Activated naive CD4-positive, alpha-beta T cell treated with anti-CD3 and anti-CD28 coated beads for 36 hours (primary cell): Measurements from ENCODE around the gene STK32A. TPM values are rescaled to one million over a fixed set of nuclear protein-coding genes. Genes with fewer than 3 reads are reported as not detected.

Source experiments
- CTCF ChIA-PET: fragments of 350-600 bp; sonication (Branson Sonifier 250); formaldehyde crosslinking; loops from one replicate; lab custom pipeline; 2021; ENCODE audit warnings: antibody characterized with exemption; lab: Charles Lee
- DNase-seq: peaks from one replicate; pipeline ENCODE4 v3.0.0-alpha.2; 2020
- H3K27ac Mint-ChIP-seq: one replicate; pipeline ENCODE4 v1.8.0; 2021; ENCODE audit warnings: mild to moderate bottlenecking, mixed read lengths
- H3K27me3 Mint-ChIP-seq: one replicate; pipeline ENCODE4 v1.8.0; 2021; ENCODE audit warnings: low read depth, mixed read lengths
- H3K36me3 Mint-ChIP-seq: one replicate; pipeline ENCODE4 v1.8.0; 2021; ENCODE audit warnings: low read depth, mixed read lengths
- H3K4me1 Mint-ChIP-seq: one replicate; pipeline ENCODE4 v1.8.0; 2021; ENCODE audit warnings: low read depth, mixed read lengths
- H3K4me3 Mint-ChIP-seq: one replicate; pipeline ENCODE4 v1.8.0; 2021; ENCODE audit warnings: mild to moderate bottlenecking, moderate library complexity, mixed read lengths
- H3K9me3 Mint-ChIP-seq: one replicate; pipeline ENCODE4 v1.8.0; 2021; ENCODE audit warnings: mixed read lengths
- intact Hi-C: fragments of 100-400 bp; cut with micrococcal nuclease; formaldehyde crosslinking; loops from one replicate; pipeline ENCODE4 v1.15.1; 2023
- total RNA-seq, 2 experiments: library from RNA; stranded (reverse); gene quantifications; one replicate each; pipeline ENCODE4 v1.2.3, GENCODE V29; 2021

STK32A gene
- total RNA-seq, 2 experiments from 2014 or later: not detected

DNA sequence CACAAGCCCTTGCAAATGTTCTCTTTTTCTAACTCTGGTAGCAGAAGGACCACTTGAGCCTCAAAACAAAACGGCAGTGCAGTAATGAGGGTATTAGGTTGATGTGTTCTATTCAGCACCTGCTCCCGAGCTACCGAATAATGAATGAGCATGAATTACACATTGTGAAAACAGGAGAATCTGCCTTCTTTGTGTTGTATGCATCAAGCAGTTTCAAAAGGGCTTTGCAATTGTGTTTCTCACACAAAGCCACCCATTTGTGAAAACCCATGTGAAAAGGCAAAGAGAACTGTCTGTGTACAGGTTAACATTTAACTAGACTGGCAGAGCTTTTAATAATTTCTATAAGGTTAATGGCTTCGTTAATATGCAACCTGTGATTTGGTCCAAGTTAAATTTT is 97.8 kb downstream of the STK32A start:
- CTCF ChIA-PET: no interaction called here
- intact Hi-C loops: no loop called here
- no peak overlapping the region for H3K27ac Mint-ChIP-seq

DNA sequence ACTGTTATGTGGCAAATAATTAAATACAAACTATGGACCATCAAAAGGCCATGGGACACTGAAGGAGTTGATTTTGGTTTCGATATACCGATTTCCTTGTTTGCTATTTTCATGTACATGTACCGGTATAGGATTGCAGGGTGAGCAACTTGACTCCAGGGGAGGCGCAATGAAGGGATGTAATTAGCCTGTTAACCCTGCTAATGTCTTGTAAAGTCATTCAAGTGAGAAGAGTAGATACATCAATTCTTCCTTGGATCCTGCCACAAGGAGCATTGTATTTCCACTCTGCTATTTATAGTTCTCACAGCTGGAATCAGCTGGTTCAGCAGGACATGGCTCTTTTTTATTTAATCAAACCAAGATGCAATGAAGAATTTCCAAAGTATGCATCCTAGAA is 102.0 kb downstream of the STK32A start:
- Mint-ChIP-seq H3K4me3 (no peak overlapping the region), H3K27me3 (no peaks in the 10 kb centered on the region), H3K9me3 (peaks cover 12% of the 10 kb centered on the region), H3K36me3 (no peaks in the 10 kb centered on the region), H3K4me1 (no peaks in the 10 kb centered on the region), H3K27ac (no peak overlapping the region)
- intact Hi-C loops: no loop called here
- DNase-seq: no peak
- CTCF ChIA-PET: no interaction called here

More for the DNA sequence above, 97.8 kb downstream of the STK32A start:
- Mint-ChIP-seq H3K4me1 (no peaks in the 10 kb centered on the region), H3K27me3 (no peaks in the 10 kb centered on the region), H3K9me3 (peaks cover 1% of the 10 kb centered on the region), H3K36me3 (no peaks in the 10 kb centered on the region), H3K4me3 (no peak overlapping the region)
- no peak for DNase-seq

DNA sequence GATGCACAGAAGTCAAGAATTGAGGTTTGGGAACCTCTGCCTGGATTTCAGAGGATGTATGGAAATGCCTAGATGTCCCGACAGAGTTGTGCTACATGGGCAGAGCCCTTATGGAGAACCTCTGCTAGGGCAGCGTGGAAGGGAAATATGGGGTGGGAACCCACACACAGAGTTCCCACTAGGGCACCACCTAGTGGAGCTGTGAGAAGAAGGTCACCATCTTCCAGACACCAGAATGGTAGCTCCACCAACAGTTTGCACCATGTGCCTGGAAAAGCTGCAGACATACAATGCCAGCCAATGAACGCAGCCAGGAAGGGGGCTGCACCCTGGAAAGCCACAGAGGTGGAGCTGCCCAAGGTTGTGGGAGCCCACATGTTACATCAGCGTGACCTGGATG is 104.5 kb downstream of the STK32A start:
- H3K4me1 Mint-ChIP-seq: no peaks in the 10 kb centered on the region
- no peaks in the 10 kb centered on the region for H3K27me3 Mint-ChIP-seq
- H3K4me3 Mint-ChIP-seq: no peak overlapping the region
- intact Hi-C loops: no loop called here
- peaks cover 12% of the 10 kb centered on the region for H3K9me3 Mint-ChIP-seq
- CTCF ChIA-PET: no interaction called here
- H3K36me3 Mint-ChIP-seq: no peaks in the 10 kb centered on the region
- DNase-seq: no peak
- H3K27ac Mint-ChIP-seq: no peak overlapping the region

DNA sequence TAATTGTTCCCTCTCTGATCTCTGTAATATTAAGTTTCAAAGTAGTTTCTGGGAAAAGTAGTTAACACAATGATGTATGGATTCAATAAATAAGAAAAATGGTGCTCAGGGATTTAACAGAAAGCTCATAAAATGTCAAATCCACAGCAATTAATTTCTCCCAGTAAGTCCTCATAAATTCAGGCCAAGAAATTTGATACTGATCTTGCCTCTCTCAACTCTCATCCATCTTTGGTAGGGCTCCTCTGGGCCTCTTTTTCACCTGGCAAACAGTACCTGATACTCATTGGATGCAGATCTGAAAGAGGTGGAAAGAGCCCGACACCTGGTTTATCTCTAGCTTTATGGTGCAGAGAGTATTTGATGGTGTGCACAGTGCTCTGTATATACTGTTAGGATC is 106.1 kb downstream of the STK32A start:
- intact Hi-C loops: no loop called here
- Mint-ChIP-seq H3K27ac (no peak overlapping the region), H3K4me1 (no peaks in the 10 kb centered on the region), H3K36me3 (no peaks in the 10 kb centered on the region), H3K4me3 (no peak overlapping the region), H3K9me3 (peaks cover 12% of the 10 kb centered on the region), H3K27me3 (no peaks in the 10 kb centered on the region)
- DNase-seq: no peak
- CTCF ChIA-PET: no interaction called here

DNA sequence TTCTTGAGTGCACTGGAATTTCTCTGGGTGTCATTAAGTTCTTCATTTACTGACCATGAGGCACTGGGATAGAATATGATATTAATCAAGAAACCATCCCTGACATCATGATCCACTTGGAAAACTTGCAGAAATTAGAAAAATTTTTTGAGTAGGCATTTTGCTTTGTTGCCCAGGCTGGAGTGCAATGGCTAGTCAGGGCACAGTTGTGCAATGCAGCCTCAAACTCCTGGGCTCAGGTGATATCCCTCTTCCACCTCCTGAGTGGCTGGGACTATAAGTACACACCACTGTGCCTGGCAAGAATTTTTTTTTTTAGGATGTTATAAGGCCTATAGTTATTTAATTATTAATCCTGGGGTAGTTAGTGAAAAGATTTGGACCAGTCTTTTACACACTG is 106.5 kb downstream of the STK32A start:
- intact Hi-C loops: no loop called here
- DNase-seq: no peak
- peaks cover 12% of the 10 kb centered on the region for H3K9me3 Mint-ChIP-seq
- CTCF ChIA-PET: no interaction called here
- H3K36me3 Mint-ChIP-seq: no peaks in the 10 kb centered on the region
- no peak overlapping the region for H3K27ac Mint-ChIP-seq
- H3K4me1 Mint-ChIP-seq: no peaks in the 10 kb centered on the region
- no peak overlapping the region for H3K4me3 Mint-ChIP-seq
- no peaks in the 10 kb centered on the region for H3K27me3 Mint-ChIP-seq

DNA sequence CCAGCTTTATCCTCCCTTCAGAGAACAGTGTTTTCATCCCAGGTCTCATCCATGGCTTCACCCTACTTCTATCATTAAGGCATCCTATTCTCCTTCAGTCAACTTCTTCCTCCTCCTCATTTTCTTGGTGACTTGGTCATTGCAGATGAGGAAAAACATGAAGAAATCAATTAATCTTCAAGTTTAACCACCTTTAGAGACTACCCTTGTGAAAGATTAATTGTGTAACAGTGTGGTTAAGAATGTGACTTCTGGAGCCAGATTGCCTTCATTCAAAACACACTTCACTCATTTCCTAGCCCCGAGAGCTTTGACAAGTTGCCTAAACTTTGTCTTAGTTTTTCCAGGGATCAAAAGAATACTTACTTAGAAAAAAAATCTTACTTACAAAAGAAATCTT is 110.0 kb downstream of the STK32A start:
- DNase-seq: no peak
- CTCF ChIA-PET: no interaction called here
- Mint-ChIP-seq H3K9me3 (no peaks in the 10 kb centered on the region), H3K36me3 (no peaks in the 10 kb centered on the region), H3K27me3 (no peaks in the 10 kb centered on the region), H3K4me1 (no peaks in the 10 kb centered on the region), H3K4me3 (no peak overlapping the region), H3K27ac (no peak overlapping the region)
- intact Hi-C loops: no loop called here

DNA sequence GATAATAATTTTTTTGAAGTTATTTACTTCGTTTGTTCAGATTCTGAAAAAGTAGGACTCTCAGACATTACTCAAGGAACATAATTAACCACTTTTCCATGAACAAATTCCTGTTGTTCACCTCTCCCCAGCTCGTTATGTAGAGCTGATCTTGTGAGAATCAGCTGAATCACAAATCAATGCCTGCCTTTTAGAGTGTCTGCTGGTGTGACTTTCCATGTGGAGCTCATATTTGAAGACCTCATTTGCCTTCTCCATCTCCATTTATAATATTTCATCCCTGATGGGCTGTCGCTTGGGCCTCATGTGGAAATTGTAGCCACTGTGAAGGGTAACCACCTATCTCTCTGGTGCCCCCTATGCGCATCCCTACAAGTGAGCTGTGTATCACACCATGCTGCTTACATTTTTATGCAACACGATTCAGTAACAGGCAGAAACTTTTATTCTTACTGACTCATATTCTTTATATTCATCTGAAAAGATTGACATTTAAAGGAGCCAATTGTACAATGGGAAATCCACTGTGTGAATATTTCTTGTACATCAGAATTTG is 111.3 kb downstream of the STK32A start:
- CTCF ChIA-PET: no interaction called here
- Mint-ChIP-seq H3K4me3 (no peak overlapping the region), H3K27ac (no peak overlapping the region), H3K4me1 (no peaks in the 10 kb centered on the region), H3K36me3 (no peaks in the 10 kb centered on the region), H3K27me3 (no peaks in the 10 kb centered on the region), H3K9me3 (no peaks in the 10 kb centered on the region)
- intact Hi-C loops: no loop called here
- DNase-seq: no peak

DNA sequence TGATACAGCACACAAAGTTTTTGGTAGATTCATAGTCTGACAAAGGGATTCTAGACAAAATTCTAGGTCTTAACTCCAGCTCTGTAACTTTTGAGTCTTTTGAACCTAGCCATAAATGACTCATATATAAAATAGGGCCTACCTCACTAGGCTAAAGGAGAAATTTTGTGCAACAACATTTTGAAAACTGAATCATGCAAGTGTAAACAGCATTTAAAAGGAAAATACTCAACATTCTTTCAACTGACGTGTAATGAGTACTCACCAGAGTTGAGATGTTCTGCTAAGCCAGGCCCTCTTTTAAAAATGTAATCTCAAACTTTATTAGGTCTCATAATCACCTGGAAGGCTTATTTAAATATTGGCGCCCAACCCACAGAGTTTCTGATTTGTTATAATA is 113.2 kb downstream of the STK32A start:
- H3K27me3 Mint-ChIP-seq: no peaks in the 10 kb centered on the region
- DNase-seq: no peak
- intact Hi-C loops: no loop called here
- no peaks in the 10 kb centered on the region for H3K9me3 Mint-ChIP-seq
- no peak overlapping the region for H3K27ac Mint-ChIP-seq
- CTCF ChIA-PET: no interaction called here
- H3K4me3 Mint-ChIP-seq: no peak overlapping the region
- H3K36me3 Mint-ChIP-seq: no peaks in the 10 kb centered on the region
- no peaks in the 10 kb centered on the region for H3K4me1 Mint-ChIP-seq

DNA sequence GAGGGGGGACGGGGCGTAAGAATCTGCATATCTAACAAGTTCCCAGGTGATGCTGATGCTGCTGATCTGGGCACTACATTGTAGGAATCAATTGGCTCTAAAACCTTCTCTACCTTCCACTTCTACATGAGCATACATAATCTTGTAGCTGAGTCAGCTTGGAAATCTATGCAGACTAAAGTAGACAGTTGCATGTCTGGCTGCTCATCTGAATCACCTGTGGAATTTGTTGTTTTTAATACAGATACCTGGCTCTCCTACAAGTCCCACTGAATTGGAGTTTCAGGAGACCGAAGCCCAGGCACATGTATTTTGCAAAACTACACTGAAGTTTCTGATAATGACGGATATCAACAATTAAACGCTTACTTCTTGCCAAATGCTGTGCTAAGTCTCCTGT is 113.6 kb downstream of the STK32A start:
- DNase-seq: no peak
- Mint-ChIP-seq H3K4me3 (no peak overlapping the region), H3K27me3 (no peaks in the 10 kb centered on the region), H3K27ac (no peak overlapping the region), H3K36me3 (no peaks in the 10 kb centered on the region), H3K9me3 (no peaks in the 10 kb centered on the region), H3K4me1 (no peaks in the 10 kb centered on the region)
- intact Hi-C loops: no loop called here
- CTCF ChIA-PET: no interaction called here

DNA sequence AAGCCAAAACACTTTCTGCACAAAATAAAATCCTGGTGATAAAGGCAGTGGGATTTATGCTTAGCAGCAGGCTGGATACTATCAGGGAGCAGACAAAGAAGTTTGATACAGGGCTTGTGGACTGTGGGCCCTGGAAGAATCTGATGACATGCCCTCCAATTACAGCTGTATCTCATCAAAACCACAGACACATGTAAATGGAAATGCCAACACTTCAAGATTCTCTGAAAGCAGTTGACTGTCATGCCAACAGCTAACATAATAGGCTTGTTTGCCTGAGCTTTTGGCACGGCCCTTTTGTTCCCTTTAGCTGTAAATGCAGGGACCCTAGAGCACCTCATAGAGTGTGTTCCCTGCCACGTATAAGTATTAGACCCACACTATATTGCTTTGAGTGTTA is 114.4 kb downstream of the STK32A start:
- Mint-ChIP-seq H3K36me3 (no peaks in the 10 kb centered on the region), H3K4me3 (no peak overlapping the region), H3K4me1 (no peaks in the 10 kb centered on the region), H3K27me3 (no peaks in the 10 kb centered on the region), H3K27ac (no peak overlapping the region), H3K9me3 (no peaks in the 10 kb centered on the region)
- intact Hi-C loops: no loop called here
- CTCF ChIA-PET: no interaction called here
- DNase-seq: no peak

DNA sequence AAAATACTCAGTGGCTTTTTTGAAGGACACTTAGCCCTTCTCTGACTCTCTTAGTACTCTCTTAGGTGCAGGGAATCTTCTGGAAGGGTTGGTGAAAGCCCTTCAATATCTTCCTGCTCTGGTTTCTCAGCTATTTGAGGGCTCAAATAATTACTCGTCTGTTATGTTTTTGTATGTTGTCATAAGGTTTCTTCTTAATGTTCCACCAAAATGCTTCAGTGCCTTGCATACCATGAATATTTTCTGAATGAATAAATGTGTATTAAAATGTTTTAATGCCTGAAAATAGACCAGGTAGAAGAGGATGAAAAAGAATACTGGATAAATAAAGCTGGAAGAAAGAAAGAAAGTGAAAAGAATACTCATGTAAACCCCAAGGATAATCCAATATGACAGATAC is 124.3 kb downstream of the STK32A start:
- CTCF ChIA-PET: no interaction called here
- DNase-seq: no peak
- intact Hi-C loops: no loop called here
- Mint-ChIP-seq H3K9me3 (no peaks in the 10 kb centered on the region), H3K4me3 (no peak overlapping the region), H3K27ac (no peak overlapping the region), H3K4me1 (no peaks in the 10 kb centered on the region), H3K36me3 (no peaks in the 10 kb centered on the region), H3K27me3 (peaks cover 2% of the 10 kb centered on the region)

DNA sequence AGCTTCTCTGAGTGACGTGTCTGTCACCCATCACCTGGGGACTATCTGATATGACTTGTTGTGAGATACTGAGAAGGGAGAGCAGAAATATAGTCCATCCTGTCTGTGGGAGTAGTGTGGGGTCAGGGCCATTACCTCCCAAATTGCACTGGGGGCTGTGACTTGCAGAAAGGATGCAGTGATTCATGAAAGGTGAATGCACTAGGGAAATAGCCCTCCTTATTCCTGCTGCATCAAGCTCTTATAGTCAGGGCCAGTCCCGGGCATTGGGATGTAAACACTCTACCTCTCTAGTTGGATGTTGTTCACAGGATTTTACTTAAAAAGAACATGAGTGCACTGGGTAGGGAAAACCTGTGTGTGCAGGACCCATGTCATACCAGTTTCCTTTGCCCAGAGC is 124.8 kb downstream of the STK32A start:
- no peaks in the 10 kb centered on the region for H3K9me3 Mint-ChIP-seq
- no peak overlapping the region for H3K4me3 Mint-ChIP-seq
- H3K27me3 Mint-ChIP-seq: peaks cover 2% of the 10 kb centered on the region
- DNase-seq: no peak
- no peaks in the 10 kb centered on the region for H3K36me3 Mint-ChIP-seq
- intact Hi-C loops: no loop called here
- H3K27ac Mint-ChIP-seq: no peak overlapping the region
- CTCF ChIA-PET: no interaction called here
- no peaks in the 10 kb centered on the region for H3K4me1 Mint-ChIP-seq

DNA sequence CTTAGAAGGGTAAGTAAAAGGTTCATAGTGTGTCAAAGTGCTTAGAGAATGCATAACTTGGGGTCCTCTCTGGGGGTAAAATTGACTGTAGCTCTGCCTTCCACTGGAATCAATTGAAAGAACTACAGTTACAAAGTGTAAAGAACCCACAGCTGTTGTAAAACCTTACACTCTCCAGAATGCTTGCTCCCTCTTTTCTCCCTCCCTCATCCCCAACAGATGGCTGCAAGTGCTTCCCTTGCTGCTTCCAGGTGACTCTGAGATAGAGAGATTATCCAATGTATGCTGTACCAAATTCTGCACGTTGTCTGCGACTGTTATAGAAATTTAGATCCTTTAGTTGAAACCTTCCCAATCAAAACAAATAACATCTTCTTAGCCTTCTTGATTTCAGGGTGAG is 126.0 kb downstream of the STK32A start:
- CTCF ChIA-PET: no interaction called here
- Mint-ChIP-seq H3K36me3 (no peaks in the 10 kb centered on the region), H3K27ac (no peak overlapping the region), H3K4me1 (no peaks in the 10 kb centered on the region), H3K9me3 (no peaks in the 10 kb centered on the region), H3K4me3 (no peak overlapping the region), H3K27me3 (peaks cover 2% of the 10 kb centered on the region)
- DNase-seq: no peak
- intact Hi-C loops: no loop called here
